Measurements from ENCODE around the gene STPG4.

STPG4 gene

GRCh38 chr2:47075361-47076125, 79.6 kb downstream of the STPG4 start:
- Mint-ChIP-seq H3K4me3 (no peak overlapping the region), H3K4me1 (peaks cover 85% of the 10 kb centered on the region), H3K27ac (peak overlapping the region; percentile 68), H3K27me3 (ENCODE audit: low read depth, poor library complexity) (peaks cover 3% of the 10 kb centered on the region), H3K9me3 (no peaks in the 10 kb centered on the region), H3K36me3 (ENCODE audit: low read depth) (no peaks in the 10 kb centered on the region)
- no peak for DNase-seq
- no peak for TF ChIP-seq CTCF (IDR thresholded peaks at IDR 0.05)

GRCh38 chr2:47074691-47075090, 80.4 kb downstream of the STPG4 start:
- Mint-ChIP-seq H3K36me3 (ENCODE audit: low read depth) (no peaks in the 10 kb centered on the region), H3K27ac (no peak overlapping the region), H3K4me1 (peaks cover 89% of the 10 kb centered on the region), H3K9me3 (no peaks in the 10 kb centered on the region), H3K27me3 (ENCODE audit: low read depth, poor library complexity) (peaks cover 3% of the 10 kb centered on the region), H3K4me3 (no peak overlapping the region)
- no peak for DNase-seq
- no peak for TF ChIP-seq CTCF (IDR thresholded peaks at IDR 0.05)

- Mint-ChIP-seq H3K9me3 (no peaks in the 10 kb centered on the region), H3K27me3 (ENCODE audit: low read depth, poor library complexity) (peaks cover 3% of the 10 kb centered on the region), H3K4me1 (peaks cover 89% of the 10 kb centered on the region), H3K4me3 (no peak overlapping the region), H3K27ac (no peak overlapping the region), H3K36me3 (ENCODE audit: low read depth) (no peaks in the 10 kb centered on the region)
- no peak for DNase-seq
- no peak for TF ChIP-seq CTCF (IDR thresholded peaks at IDR 0.05)
Measured at GRCh38 chr2:47073641-47074040, 81.5 kb downstream of the STPG4 start.

- Mint-ChIP-seq H3K36me3 (ENCODE audit: low read depth) (no peaks in the 10 kb centered on the region), H3K27ac (peak overlapping the region; percentile 97), H3K4me1 (peaks cover 93% of the 10 kb centered on the region), H3K9me3 (no peaks in the 10 kb centered on the region), H3K27me3 (ENCODE audit: low read depth, poor library complexity) (peaks cover 3% of the 10 kb centered on the region), H3K4me3 (no peak overlapping the region)
- no peak for DNase-seq
- TF ChIP-seq CTCF (IDR thresholded peaks at IDR 0.05), result no peak
Measured at GRCh38 chr2:47073217-47073616, 81.9 kb downstream of the STPG4 start.

- H3K27me3 Mint-ChIP-seq (ENCODE audit: low read depth, poor library complexity), result peaks cover 3% of the 10 kb centered on the region
- no peaks in the 10 kb centered on the region for H3K9me3 Mint-ChIP-seq
- DNase-seq, result no peak
- H3K36me3 Mint-ChIP-seq (ENCODE audit: low read depth), result no peaks in the 10 kb centered on the region
- no peak for TF ChIP-seq CTCF (IDR thresholded peaks at IDR 0.05)
- peak overlapping the region; percentile 97 for H3K27ac Mint-ChIP-seq
- peak overlapping the region; percentile 54 for H3K4me3 Mint-ChIP-seq
- peaks cover 93% of the 10 kb centered on the region for H3K4me1 Mint-ChIP-seq
Measured at GRCh38 chr2:47072728-47073191, 82.3 kb downstream of the STPG4 start.
